NB4 (cell line): ENCODE measurements around the gene OST4.

Experiments
- CTCF ChIP-seq: IDR thresholded peaks from one replicate; pipeline ENCODE4 v1.5.1; 2012; ENCODE audit warnings: low read depth, low read length
- MYC ChIP-seq: IDR thresholded peaks from 2 replicates; pipeline ENCODE4 v1.6.1; 2011; ENCODE audit warnings: low read depth, low read length
- POLR2A ChIP-seq: IDR thresholded peaks from 2 replicates; pipeline ENCODE4 v1.6.1; 2011; ENCODE audit warnings: mild to moderate bottlenecking; ENCODE audit not compliant: insufficient read length; ENCODE audit errors: extremely low read depth
- TF ChIP-seq, protein P1 (sequence below): IDR thresholded peaks from 2 replicates; pipeline ENCODE4 v1.6.1; 2011; ENCODE audit warnings: low read depth, low read length

DNA sequence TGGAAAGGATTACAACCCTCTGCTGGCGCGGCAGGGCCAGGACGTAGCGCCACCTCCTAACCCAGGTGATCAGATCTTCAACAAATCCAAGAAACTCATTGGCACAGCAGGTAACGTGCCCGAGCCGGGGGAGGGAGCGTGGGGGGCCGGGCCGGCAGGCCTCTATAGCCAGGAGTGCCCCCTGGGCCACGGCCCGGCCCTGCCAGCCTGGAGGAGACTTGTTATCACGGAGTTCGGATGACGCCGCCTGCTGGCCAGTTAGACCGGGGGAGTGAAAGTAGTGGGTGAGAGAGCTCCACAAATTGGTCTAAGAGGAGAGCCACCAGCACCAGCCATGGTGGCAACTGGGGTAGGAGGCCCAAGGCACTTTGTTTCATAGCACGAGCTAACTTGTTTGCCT lies 47.3 kb downstream of the OST4 start:
- TF ChIP-seq CTCF (no peak), POLR2A (no peak), MYC (no peak)
- TF ChIP-seq, protein P1, sequence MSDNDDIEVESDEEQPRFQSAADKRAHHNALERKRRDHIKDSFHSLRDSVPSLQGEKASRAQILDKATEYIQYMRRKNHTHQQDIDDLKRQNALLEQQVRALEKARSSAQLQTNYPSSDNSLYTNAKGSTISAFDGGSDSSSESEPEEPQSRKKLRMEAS = no peak
